Adrenal gland (tissue), 5 donors: ENCODE data around the gene CYP2A7.
"Not testable (repeated sequence)": the region's sequence is repeated elsewhere in the genome, so short reads cannot be mapped to it uniquely, and the experiment has no call there.

Experiments
- CTCF ChIP-seq, 6 experiments: fragments of 450-650 bp in 4 of 6; fragments of 200-600 bp in 2 of 6; sonication (generic) in 1 of 6; IDR thresholded peaks; 1 replicate in 5 of 6; 2 replicates in 1 of 6; pipeline versions ENCODE4 v1.5.1 to v1.8.0; 2016 to 2021; ENCODE audit warnings: antibody characterized with exemption in 6 of 6, mild to moderate bottlenecking in 2 of 6, moderate library complexity in 1 of 6
- POLR2A ChIP-seq, 2 donors: fragments of 450-650 bp; IDR thresholded peaks; one replicate each; pipeline ENCODE4 v1.6.1; 2017; ENCODE audit warnings: antibody characterized with exemption in 2 of 2, mild to moderate bottlenecking in 2 of 2, moderate library complexity in 1 of 2
- donor health status: DM: no; HTN: no; CAD: no.

- not testable (repeated sequence) for TF ChIP-seq POLR2A, CTCF (IDR thresholded peaks at IDR 0.05)
Measured at GRCh38 chr19:40918303-40918702, 36.3 kb upstream of the CYP2A7 start.
